Measurements from ENCODE around the gene SLC66A3. TPM values are rescaled to one million over a fixed set of nuclear protein-coding genes. Genes with fewer than 3 reads are reported as not detected.

SLC66A3 gene
- total RNA-seq, result 8.1 TPM

GRCh38 chr2:11155381-11156035 is at the start of gene SLC66A3:
TSS of gene SLC66A3 (plus strand) at chr2:11155467. CDS start at chr2:11155547, 80 bp downstream.

Other genes with a start within 250 kb of the SLC66A3 start
- 19.6 TPM for gene KCNF1, start 243.5 kb upstream of the SLC66A3 start, total RNA-seq
- 60.9 TPM for gene ROCK2, start 189.2 kb downstream of the SLC66A3 start, total RNA-seq